ENCODE data around the gene SUFU.

GRCh38 chr10:102668326-102669107 is 164.7 kb downstream of the SUFU start:
- TF ChIP-seq CTCF (IDR thresholded peaks at IDR 0.05) (no peak), EZH2 (IDR thresholded peaks at IDR 0.05; ENCODE audit: borderline replicate concordance, insufficient read depth, low read depth, low read length, poor library complexity, severe bottlenecking) (no peak)

All from B cell (primary cell).